H9 (cell line): ENCODE measurements around the gene HK2. TPM values are rescaled to one million over a fixed set of nuclear protein-coding genes. Genes with fewer than 3 reads are reported as not detected.
"Not testable (repeated sequence)": the region's sequence is repeated elsewhere in the genome, so short reads cannot be mapped to it uniquely, and the experiment has no call there.

Experiments
- DNase-seq: peaks from one replicate; pipeline ENCODE4 v3.0.0-alpha.2; 2017
- H2AFZ ChIP-seq: one replicate; pipeline ENCODE4 v1.6.1; 2013; ENCODE audit warnings: mild to moderate bottlenecking, low read length, control low read depth, moderate library complexity
- H2AK5ac ChIP-seq: 2 replicates; pipeline ENCODE4 v1.6.1; 2013; ENCODE audit warnings: low read length, control low read depth, mixed read lengths; ENCODE audit not compliant: insufficient read length
- H2BK120ac ChIP-seq: one replicate; pipeline ENCODE4 v1.6.1; 2013; ENCODE audit warnings: low read depth, mild to moderate bottlenecking, low read length, control low read depth, inconsistent platforms; ENCODE audit not compliant: poor library complexity, severe bottlenecking
- H2BK12ac ChIP-seq: 2 replicates; pipeline ENCODE4 v1.6.1; 2013; ENCODE audit warnings: low read length, control low read depth, mixed read lengths, low read depth; ENCODE audit not compliant: insufficient read length
- H2BK15ac ChIP-seq: 2 replicates; pipeline ENCODE4 v1.6.1; 2013; ENCODE audit warnings: low read depth, low read length, control low read depth
- H2BK20ac ChIP-seq: one replicate; pipeline ENCODE4 v1.6.1; 2013; ENCODE audit warnings: low read depth, mild to moderate bottlenecking, low read length, control low read depth, inconsistent platforms; ENCODE audit not compliant: poor library complexity, severe bottlenecking
- H2BK5ac ChIP-seq: 2 replicates; pipeline ENCODE4 v1.6.1; 2013; ENCODE audit warnings: low read length, control low read depth, mixed read lengths; ENCODE audit not compliant: insufficient read length
- H3K14ac ChIP-seq: 2 replicates; pipeline ENCODE4 v1.6.1; 2013; ENCODE audit warnings: low read length, control low read depth; ENCODE audit not compliant: insufficient read depth
- H3K18ac ChIP-seq: 2 replicates; pipeline ENCODE4 v1.6.1; 2013; ENCODE audit warnings: low read depth, mild to moderate bottlenecking, mixed read lengths, low read length, control low read depth; ENCODE audit not compliant: insufficient read length
- H3K23ac ChIP-seq: 2 replicates; pipeline ENCODE4 v1.6.1; 2013; ENCODE audit warnings: low read length, control low read depth, mixed read lengths, low read depth; ENCODE audit not compliant: insufficient read length
- H3K23me2 ChIP-seq: 2 replicates; pipeline ENCODE4 v1.6.1; 2013; ENCODE audit warnings: low read depth, mild to moderate bottlenecking, mixed read lengths, low read length, control low read depth; ENCODE audit not compliant: insufficient read length, poor library complexity, severe bottlenecking
- H3K27ac ChIP-seq: 2 replicates; pipeline ENCODE4 v1.5.1; 2013; ENCODE audit warnings: low read length, control low read depth, mixed read lengths, low read depth; ENCODE audit not compliant: insufficient read length
- H3K27me3 ChIP-seq: 2 replicates; pipeline ENCODE4 v1.6.1; 2013; ENCODE audit warnings: low read length, control low read depth, inconsistent platforms; ENCODE audit not compliant: insufficient read depth
- H3K4ac ChIP-seq: 2 replicates; pipeline ENCODE4 v1.6.1; 2013; ENCODE audit warnings: low read depth, mild to moderate bottlenecking, control low read depth, inconsistent platforms, low read length, moderate library complexity
- H3K4me1 ChIP-seq: 2 replicates; pipeline ENCODE4 v1.6.1; 2013; ENCODE audit warnings: low read length, control low read depth, inconsistent platforms; ENCODE audit not compliant: insufficient read depth
- H3K4me2 ChIP-seq: 2 replicates; pipeline ENCODE4 v1.6.1; 2013; ENCODE audit warnings: low read length, control low read depth, mixed read lengths; ENCODE audit not compliant: insufficient read length, insufficient read depth
- H3K56ac ChIP-seq: 2 replicates; pipeline ENCODE4 v1.6.1; 2013; ENCODE audit warnings: low read depth, mild to moderate bottlenecking, mixed read lengths, low read length, control low read depth; ENCODE audit not compliant: insufficient read length
- H3K79me1 ChIP-seq: 2 replicates; pipeline ENCODE4 v1.6.1; 2013; ENCODE audit warnings: low read depth, mild to moderate bottlenecking, moderate library complexity, low read length, control low read depth, inconsistent platforms; ENCODE audit not compliant: insufficient read depth, poor library complexity, severe bottlenecking
- H3K79me2 ChIP-seq: 2 replicates; pipeline ENCODE4 v1.6.1; 2013; ENCODE audit warnings: low read length, control low read depth, inconsistent platforms; ENCODE audit not compliant: insufficient read depth
- H3K9ac ChIP-seq: 2 replicates; pipeline ENCODE4 v1.6.1; 2013; ENCODE audit warnings: low read length, control low read depth, mixed read lengths; ENCODE audit not compliant: insufficient read length; ENCODE audit errors: extremely low read depth
- H3K9me3 ChIP-seq: one replicate; pipeline ENCODE4 v1.6.1; 2013; ENCODE audit warnings: low read depth, low read length, inconsistent platforms; ENCODE audit not compliant: control insufficient read depth
- H3T11ph ChIP-seq: one replicate; pipeline ENCODE4 v1.6.1; 2013; ENCODE audit warnings: mild to moderate bottlenecking, low read length, control low read depth, inconsistent platforms
- H4K20me1 ChIP-seq: one replicate; pipeline ENCODE4 v1.6.1; 2013; ENCODE audit not compliant: control insufficient read depth, insufficient read length, insufficient read depth
- H4K5ac ChIP-seq: 2 replicates; pipeline ENCODE4 v1.6.1; 2013; ENCODE audit warnings: low read depth, mild to moderate bottlenecking, mixed read lengths, low read length, control low read depth; ENCODE audit not compliant: insufficient read length
- H4K8ac ChIP-seq: replicated peaks from 2 replicates; pipeline ENCODE4 v1.6.1; 2013; ENCODE audit warnings: low read length, control low read depth, mixed read lengths, low read depth; ENCODE audit not compliant: insufficient read length
- H4K91ac ChIP-seq: 2 replicates; pipeline ENCODE4 v1.6.1; 2013; ENCODE audit warnings: low read depth, mild to moderate bottlenecking, moderate library complexity, mixed read lengths, low read length, control low read depth; ENCODE audit not compliant: insufficient read length
- H3K27ac Mint-ChIP-seq, 3 experiments: 2 replicates in 2 of 3; 3 replicates in 1 of 3; pipeline ENCODE4 v1.8.0; 2020 to 2021; ENCODE audit warnings: mixed read lengths in 3 of 3, mild to moderate bottlenecking in 1 of 3, moderate library complexity in 1 of 3
- H3K27me3 Mint-ChIP-seq: 2 replicates; pipeline ENCODE4 v1.8.0; 2021; ENCODE audit warnings: low read depth, mild to moderate bottlenecking, moderate library complexity, mixed read lengths
- H3K36me3 Mint-ChIP-seq, 3 experiments: 2 replicates in 2 of 3; 3 replicates in 1 of 3; pipeline ENCODE4 v1.8.0; 2020 to 2021; ENCODE audit warnings: low read depth in 3 of 3, mixed read lengths in 3 of 3; ENCODE audit not compliant: insufficient read depth in 1 of 3
- H3K4me1 Mint-ChIP-seq, 2 experiments: 2 replicates each; pipeline ENCODE4 v1.8.0; 2020; ENCODE audit warnings: mixed read lengths in 2 of 2
- H3K4me3 Mint-ChIP-seq, 2 experiments: 2 replicates in 1 of 2; 3 replicates in 1 of 2; pipeline ENCODE4 v1.8.0; 2020 to 2021; ENCODE audit warnings: mild to moderate bottlenecking in 2 of 2, mixed read lengths in 2 of 2, moderate library complexity in 1 of 2
- H3K9me3 Mint-ChIP-seq, 2 experiments: 2 replicates in 1 of 2; 3 replicates in 1 of 2; pipeline ENCODE4 v1.8.0; 2020; ENCODE audit warnings: mild to moderate bottlenecking in 2 of 2, mixed read lengths in 2 of 2, moderate library complexity in 1 of 2
- WGBS: extraction: QIAGEN DNeasy Blood & Tissue Kit; methylation state at CpG from one replicate; pipeline ENCODE4 v1.1.7; 2013; ENCODE audit warnings: missing lambda C conversion rate, low lambda C conversion rate, mixed read lengths; ENCODE audit not compliant: insufficient read length; ENCODE audit errors: extremely low coverage; 5-methylcytosine and 5-hydroxymethylcytosine counted together
- total RNA-seq: library from RNA; stranded (reverse); gene quantifications from 2 replicates; pipeline ENCODE4 v1.2.1, GENCODE V29; 2021
- TF ChIP-seq, protein P1 (sequence below): fragments of 200-600 bp; sonication (generic); conservative IDR thresholded peaks from 3 replicates; pipeline ENCODE4 v1.8.0; 2021; ENCODE audit warnings: antibody characterized with exemption, mild to moderate bottlenecking

The HK2 gene
- total RNA-seq, 1 experiment from 2014 or later = 54.3 TPM

DNA sequence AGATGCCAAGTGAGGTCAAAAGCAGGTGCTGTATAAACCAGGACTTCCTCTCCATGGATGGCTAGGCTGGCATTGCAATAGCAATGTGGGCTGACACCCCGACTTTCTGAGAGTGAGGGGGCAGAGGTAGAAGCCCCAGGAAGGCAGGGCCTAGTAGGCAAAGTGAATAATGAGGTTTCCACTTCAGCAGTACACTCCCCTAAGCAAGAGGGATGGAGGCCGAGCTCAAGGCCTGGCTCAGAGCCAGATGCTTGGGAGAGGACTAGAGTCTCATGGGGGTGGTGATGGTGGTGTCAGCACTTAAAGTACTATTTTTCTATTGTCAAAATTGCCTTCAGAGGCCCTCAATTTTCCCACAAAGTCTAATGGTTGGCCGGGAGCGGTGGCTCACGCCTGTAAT, 41.6 kb upstream of the HK2 start:
- no peak overlapping the region for H2AK5ac ChIP-seq
- Mint-ChIP-seq H3K27ac (no peak overlapping the region), H3K9me3 (peaks cover 16 to 17% of the 10 kb centered on the region in 2 experiments)

DNA sequence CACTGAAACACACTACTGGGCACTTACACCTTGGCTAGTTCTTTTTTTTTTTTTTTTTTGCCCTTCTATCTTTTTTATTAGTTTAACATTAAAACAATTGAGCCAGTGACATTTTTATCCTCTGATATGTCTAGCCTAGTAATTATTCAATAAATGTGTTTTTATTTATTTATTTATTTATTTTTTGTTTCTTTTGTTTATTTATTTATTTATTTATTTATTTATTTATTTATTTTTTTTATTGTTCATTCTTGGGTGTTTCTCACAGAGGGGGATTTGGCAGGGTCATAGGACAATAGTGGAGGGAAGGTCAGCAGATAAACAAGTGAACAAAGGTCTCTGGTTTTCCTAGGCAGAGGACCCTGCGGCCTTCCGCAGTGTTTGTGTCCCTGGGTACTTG, 39.0 kb upstream of the HK2 start:
- not testable (repeated sequence) for H4K20me1 ChIP-seq, H3K27me3 ChIP-seq, DNase-seq, H3K79me1 ChIP-seq, H4K91ac ChIP-seq, H3K27ac ChIP-seq, H2AK5ac ChIP-seq, H3K27me3 Mint-ChIP-seq, H3K9ac ChIP-seq, H3K9me3 ChIP-seq, H3K23me2 ChIP-seq, H2BK12ac ChIP-seq, H3K56ac ChIP-seq, H3T11ph ChIP-seq, H3K4ac ChIP-seq, H3K23ac ChIP-seq, H2AFZ ChIP-seq, H3K4me2 ChIP-seq, H2BK120ac ChIP-seq, H3K79me2 ChIP-seq, H3K27ac Mint-ChIP-seq, H3K4me1 ChIP-seq, H3K4me1 Mint-ChIP-seq, H3K18ac ChIP-seq, H2BK15ac ChIP-seq, H2BK20ac ChIP-seq, H3K4me3 Mint-ChIP-seq, H2BK5ac ChIP-seq, H4K8ac ChIP-seq, H4K5ac ChIP-seq, H3K14ac ChIP-seq, H3K36me3 Mint-ChIP-seq
- no CpG with 5 or more reads among the region's 2 CpGs for WGBS
- H3K9me3 Mint-ChIP-seq = peaks cover 12 to 23% of the 10 kb centered on the region in 2 experiments

More for the DNA sequence above, 41.6 kb upstream of the HK2 start:
- no peak overlapping the region for H3K4me2 ChIP-seq
- no peak overlapping the region for H2BK15ac ChIP-seq
- H3K23ac ChIP-seq = no peak overlapping the region
- H3K4me1 Mint-ChIP-seq = no peaks in the 10 kb centered on the region
- no peak overlapping the region for H4K8ac ChIP-seq
- no peak overlapping the region for H3T11ph ChIP-seq
- H2BK12ac ChIP-seq = no peak overlapping the region
- H2BK5ac ChIP-seq = no peak overlapping the region
- no peak overlapping the region for H4K91ac ChIP-seq
- H3K27me3 Mint-ChIP-seq = peaks cover 2% of the 10 kb centered on the region; the same call in 1 of the 2 replicates
- peaks cover 0 to 4% (median 3%) of the 10 kb centered on the region in 3 experiments; a peak in 5 of 7 replicates for H3K36me3 Mint-ChIP-seq
- WGBS = no CpG with 5 or more reads among the region's 5 CpGs
- H3K27me3 ChIP-seq = no peaks in the 10 kb centered on the region
- no peak overlapping the region for H3K9ac ChIP-seq
- no peak overlapping the region for H2AFZ ChIP-seq
- H4K20me1 ChIP-seq = no peaks in the 10 kb centered on the region
- no peak overlapping the region for H3K27ac ChIP-seq
- no peak overlapping the region for H2BK20ac ChIP-seq
- no peaks in the 10 kb centered on the region for H3K23me2 ChIP-seq
- H3K4me1 ChIP-seq = no peaks in the 10 kb centered on the region
- TF ChIP-seq, protein P1, sequence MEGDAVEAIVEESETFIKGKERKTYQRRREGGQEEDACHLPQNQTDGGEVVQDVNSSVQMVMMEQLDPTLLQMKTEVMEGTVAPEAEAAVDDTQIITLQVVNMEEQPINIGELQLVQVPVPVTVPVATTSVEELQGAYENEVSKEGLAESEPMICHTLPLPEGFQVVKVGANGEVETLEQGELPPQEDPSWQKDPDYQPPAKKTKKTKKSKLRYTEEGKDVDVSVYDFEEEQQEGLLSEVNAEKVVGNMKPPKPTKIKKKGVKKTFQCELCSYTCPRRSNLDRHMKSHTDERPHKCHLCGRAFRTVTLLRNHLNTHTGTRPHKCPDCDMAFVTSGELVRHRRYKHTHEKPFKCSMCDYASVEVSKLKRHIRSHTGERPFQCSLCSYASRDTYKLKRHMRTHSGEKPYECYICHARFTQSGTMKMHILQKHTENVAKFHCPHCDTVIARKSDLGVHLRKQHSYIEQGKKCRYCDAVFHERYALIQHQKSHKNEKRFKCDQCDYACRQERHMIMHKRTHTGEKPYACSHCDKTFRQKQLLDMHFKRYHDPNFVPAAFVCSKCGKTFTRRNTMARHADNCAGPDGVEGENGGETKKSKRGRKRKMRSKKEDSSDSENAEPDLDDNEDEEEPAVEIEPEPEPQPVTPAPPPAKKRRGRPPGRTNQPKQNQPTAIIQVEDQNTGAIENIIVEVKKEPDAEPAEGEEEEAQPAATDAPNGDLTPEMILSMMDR = no peak
- H3K79me1 ChIP-seq = no peaks in the 10 kb centered on the region
- H3K9me3 ChIP-seq = no peaks in the 10 kb centered on the region
- H3K56ac ChIP-seq = no peak overlapping the region
- DNase-seq = no peak
- H3K4me3 Mint-ChIP-seq = no peak overlapping the region
- no peak overlapping the region for H3K14ac ChIP-seq
- H3K4ac ChIP-seq = no peak overlapping the region
- no peak overlapping the region for H2BK120ac ChIP-seq
- no peak overlapping the region for H3K18ac ChIP-seq
- no peaks in the 10 kb centered on the region for H3K79me2 ChIP-seq
- H4K5ac ChIP-seq = no peak overlapping the region
